CD4-positive, alpha-beta T cell treated with Interferon gamma for 1 hour (primary cell): Measurements from ENCODE around the gene RPS6KL1.

ENCODE experiments used
- DNase-seq: peaks from one replicate; pipeline ENCODE4 v3.0.0-alpha.2; 2020

The RPS6KL1 gene

DNA sequence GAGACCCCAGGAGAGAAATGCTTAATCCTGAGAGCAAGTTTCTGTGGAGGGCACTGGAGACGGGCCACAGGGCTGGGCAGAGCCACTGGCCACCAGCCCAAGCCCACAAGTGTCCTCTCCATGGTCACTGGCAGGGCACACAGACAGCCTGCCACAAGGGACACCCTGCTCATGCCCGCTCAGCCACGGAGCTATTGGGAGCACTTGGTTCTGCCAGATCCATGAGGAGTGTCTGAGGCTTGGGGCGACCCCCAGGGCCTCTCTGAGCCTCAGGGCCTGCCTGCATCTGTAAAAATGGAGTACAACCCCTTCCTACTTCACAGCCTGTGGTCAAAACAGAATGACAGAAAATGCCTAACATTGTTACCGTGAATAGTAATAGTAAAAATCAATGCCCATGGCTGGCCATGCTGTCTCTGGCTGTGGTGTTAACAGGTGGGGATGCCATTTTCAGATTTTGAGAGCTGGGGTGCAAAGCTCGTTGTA lies 29.2 kb upstream of the RPS6KL1 start:
- no peak for DNase-seq

GRCh38 chr14:74951443-74952179 lies 28.6 kb upstream of the RPS6KL1 start:
- DNase-seq, result no peak

- no peak for DNase-seq
Observed at GRCh38 chr14:74950795-74951442, 27.9 kb upstream of the RPS6KL1 start.

DNA sequence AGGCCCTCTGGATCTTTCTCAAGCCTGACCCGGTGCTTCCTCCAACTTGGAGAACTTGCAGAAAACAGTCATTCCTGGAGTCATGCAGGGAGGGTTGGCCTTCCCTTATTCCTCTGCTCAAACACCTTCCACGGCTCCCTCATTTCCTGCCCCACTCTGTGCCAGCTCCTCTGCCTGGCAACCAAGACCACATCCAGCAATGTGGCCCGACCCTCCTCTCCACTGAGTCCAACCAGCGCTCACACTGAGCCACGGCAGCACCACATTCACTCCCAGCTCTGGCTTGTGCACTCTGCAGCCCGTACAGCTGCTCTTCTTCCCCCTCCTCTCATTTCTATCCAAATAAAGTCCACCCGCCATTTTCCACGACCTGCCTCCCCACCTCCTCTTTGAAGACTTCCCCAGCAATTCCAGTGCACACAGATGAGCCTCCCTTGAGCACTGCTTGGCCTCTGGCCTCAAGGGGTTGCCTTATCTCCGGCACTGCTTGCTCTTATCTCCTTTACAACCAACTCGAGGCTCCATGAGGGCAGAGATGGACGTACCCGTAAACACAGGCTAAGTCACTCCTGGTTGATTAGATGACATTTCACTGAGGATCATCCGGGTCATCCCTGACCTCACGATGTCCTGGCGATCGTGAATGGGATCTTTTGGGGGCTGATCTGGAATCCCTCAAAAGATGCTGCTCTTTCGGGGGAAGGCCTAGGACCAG lies 27.0 kb upstream of the RPS6KL1 start:
- DNase-seq, result no peak

GRCh38 chr14:74949191-74949601 lies 26.1 kb upstream of the RPS6KL1 start:
- DNase-seq, result no peak

DNA sequence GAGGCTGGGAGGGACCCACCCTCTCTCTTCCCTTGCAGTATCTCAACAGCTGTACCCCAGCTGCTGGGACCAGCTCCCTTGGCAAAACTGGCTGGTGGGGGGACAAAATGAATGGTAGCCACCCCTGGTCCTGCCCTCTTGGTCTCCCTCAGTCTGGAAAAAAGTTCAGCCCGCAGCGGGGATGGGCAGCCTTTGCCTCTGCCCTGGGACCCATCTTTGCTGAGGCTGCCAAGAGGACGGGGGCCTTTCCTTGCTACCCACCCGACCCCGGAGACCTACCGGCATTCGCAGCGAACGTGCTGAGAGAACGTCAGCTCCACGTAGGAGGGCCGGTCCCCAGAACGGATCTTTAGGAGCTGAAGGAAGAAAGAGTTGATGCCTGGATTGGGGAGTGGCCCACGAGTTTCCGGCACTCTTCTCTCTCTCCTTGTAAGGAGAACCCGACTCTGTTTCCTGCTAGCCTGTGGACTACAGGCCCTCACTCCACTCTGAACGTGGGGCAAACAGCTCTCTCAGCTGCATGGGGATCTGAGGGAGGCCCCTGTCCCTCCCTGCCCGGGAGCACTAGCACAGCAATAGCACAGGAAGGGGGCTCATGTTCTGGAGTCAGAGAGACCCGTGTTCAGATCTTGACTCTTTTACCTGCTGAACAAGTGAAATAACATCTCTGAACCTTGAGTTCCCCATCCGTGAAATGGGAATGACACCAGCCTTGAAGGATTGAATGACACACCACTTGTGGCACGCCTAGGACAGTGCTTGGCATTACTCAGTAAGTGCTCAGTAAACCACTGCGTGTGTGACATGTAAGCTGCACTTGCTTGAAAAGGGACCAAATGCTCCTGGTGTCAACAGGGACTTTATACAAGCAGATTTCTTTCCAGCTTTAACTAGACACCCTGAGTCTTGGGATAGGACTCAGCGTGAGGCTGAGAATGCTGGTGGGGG lies 25.4 kb upstream of the RPS6KL1 start:
- no peak for DNase-seq

DNA sequence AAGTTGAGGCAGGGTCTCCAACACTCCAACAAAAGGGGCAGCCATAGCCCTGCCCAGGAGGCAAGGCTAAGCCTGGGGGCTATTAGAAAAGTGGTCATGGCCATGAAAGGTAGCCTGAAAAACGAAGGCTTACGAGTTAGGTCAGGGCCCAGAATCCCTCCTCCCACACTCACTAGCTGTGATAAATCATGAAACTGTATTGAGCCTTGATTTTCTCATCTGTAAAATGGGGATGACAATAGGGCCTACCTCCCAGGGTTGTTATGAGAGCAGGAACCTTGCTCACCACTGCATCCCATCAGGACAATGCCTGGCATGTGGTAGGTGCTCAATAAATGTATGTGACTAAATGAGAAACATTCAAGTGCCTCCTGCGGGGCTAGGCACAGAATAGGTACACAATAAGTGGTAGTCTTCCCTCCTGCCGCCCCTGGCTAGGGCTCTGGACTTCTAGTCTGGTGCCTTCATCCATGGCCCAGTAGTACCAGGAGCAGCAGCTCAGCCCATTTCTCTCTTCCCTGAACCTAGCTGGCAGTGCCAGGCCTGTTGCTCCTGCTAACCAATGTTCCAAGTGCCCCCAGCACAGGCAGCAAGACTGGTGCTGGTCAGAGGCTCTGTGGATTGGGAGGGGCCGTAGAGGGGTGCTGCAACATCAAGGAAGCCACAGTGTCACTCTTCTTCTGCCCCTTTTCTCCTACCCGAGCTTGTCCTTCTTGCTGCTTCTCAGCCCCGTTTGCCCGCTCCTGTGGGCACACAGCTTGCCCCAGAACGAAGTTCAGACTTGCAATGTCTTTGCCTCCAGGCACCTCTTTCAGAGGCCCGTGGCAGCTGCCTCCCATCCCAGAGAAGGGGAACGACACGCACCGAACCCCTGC lies 24.5 kb upstream of the RPS6KL1 start:
- no peak for DNase-seq

DNA sequence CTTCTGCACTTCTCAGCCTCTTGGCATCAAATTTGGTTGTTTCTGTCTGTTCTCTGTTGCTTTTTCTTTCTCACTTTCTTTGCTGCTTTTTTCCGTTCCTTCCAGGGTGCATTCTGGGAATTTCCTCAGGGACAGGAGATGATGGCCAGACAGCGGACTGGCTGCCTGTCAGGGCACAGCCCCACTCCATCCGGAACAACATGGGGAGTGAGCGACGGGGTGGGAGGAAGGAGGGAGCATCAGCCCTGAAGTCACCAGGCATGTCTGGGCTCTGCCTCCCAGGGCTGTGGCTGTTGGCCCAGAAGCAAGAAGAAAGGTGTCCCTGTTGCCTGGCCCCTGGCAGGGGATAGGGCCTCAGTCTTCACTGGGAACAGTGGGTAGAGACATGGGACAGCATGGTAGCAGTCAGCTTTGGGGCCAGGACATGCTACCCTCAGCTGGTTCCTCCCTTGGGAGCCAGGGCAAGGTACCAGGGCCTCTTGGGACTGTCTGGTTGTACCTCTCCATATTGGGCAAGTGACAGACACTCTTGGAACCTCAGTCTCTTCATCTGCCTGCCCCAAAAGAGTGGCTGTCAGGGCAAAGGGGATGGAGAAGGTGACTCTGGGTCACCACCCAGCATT lies 23.7 kb upstream of the RPS6KL1 start:
- no peak for DNase-seq

DNA sequence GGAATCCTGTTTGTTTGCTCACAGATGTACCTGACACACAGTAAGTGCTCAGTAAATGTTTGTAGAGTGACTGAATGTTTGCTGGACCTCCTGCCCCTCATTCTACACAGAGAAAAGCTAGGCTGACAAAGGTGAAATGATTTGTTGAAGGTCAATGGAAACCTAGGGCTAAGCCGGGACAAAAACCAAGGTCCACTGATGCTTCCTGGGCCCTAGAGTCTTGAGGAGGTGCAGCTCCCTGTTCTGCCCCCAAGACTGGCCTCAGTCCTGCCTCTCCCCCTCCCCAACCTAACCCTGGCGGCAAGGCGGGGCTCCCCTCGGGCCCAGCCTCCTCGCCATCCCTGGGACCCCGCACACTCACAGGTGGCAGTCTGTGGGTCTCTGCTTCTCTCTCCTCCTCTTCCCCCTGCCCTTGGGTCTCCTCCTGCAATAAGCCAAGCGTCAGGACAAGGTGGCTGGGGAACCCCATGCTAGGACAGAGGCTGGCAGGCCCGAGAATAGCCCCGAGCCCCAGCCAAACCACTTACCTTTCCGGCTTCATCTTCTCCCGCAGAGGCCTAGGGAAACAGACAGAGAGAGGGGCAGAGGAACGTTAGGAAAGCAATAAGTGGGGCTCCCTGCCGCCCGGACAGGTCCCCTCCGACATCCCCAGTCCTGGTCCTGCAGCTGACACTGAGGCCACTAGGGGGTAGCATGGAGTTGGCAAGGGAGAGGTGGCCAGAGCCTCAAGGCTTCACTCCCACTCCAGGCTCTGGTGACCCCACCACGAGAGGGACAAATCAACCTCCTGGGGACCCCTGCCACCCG lies 23.0 kb upstream of the RPS6KL1 start:
- DNase-seq, result peak; percentile 66

DNA sequence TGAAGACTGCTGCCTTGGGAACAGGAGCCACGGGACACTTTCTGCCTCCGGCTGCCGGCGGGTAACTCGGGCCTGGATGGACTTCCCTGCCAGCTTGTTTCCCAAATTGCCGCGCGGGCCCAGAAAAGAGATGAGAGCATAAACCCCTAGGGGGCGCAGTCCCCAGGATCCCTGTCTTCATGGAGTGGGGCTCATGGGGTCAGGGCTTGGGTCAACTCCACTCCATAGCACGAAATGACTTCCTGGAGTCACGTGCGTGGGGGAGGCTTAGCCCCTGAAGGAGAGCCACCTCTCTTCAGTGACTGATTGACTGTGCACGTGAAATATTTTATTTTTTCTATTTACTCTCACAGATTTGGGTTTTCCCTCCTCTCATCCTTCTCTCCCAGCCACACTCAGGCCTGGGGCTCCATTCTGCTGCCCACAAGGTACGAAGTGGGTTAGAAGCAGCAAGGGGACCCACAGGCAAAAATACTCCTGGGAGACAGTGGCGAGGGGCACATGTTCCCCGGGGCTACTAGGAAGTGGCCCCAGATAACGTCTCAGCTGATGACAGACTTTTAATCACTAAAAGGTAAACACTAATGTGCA lies 22.3 kb upstream of the RPS6KL1 start:
- no peak for DNase-seq

GRCh38 chr14:74942608-74943007 lies 19.5 kb upstream of the RPS6KL1 start:
- peak; percentile 14 for DNase-seq

DNA sequence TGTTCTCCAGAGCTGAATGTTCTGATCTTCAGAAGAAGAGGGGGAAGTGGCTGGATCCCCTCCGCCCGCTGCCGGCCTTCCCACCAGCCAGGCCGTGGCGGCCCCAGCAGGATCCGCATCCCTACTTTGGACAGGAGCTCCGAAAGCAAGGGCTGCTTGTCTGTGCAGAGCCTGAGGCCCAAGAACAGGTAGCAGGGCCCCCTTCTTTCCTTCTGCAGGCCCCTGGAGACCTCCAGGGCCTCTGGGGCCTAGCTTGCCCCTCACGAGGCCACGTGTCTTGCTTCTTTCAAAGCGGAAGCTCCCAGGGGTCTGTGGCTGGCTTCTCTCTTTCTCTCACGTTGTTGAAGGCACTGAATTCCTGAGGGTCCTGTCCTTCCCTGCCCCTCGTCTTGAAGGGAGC lies 19.1 kb upstream of the RPS6KL1 start:
- no peak for DNase-seq

GRCh38 chr14:74941676-74942097 lies 18.6 kb upstream of the RPS6KL1 start:
- peak; percentile 75 for DNase-seq

DNA sequence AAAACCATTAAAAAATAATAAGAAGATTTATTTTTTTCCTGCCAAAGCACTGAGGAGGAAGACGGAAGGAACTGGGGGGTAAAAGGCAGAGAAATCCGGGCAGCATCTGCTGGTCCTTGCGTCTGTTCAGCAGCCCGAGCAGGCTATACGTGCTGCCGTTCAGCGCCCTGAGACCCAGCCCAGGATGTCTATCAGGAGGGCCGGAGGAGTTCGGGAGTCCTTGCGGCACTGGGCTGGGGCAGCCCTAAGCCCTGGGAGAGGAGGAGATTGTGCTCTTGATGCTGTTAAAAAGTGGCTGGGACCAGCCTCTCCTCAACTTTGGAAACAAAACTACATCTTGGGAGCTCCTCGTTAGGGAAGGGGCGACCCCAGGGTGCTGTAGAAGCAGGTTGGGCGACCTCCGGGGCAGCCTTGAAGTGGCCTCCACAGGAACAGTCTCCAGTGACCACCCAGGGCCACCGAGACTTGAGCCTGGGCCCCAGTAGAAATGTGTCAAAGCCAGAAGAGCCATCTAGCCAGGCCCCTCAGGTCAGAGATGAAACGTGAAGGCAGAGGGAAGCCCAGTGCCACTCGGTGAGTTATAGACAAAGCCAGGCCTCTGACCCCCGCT lies 18.0 kb upstream of the RPS6KL1 start:
- no peak for DNase-seq

DNA sequence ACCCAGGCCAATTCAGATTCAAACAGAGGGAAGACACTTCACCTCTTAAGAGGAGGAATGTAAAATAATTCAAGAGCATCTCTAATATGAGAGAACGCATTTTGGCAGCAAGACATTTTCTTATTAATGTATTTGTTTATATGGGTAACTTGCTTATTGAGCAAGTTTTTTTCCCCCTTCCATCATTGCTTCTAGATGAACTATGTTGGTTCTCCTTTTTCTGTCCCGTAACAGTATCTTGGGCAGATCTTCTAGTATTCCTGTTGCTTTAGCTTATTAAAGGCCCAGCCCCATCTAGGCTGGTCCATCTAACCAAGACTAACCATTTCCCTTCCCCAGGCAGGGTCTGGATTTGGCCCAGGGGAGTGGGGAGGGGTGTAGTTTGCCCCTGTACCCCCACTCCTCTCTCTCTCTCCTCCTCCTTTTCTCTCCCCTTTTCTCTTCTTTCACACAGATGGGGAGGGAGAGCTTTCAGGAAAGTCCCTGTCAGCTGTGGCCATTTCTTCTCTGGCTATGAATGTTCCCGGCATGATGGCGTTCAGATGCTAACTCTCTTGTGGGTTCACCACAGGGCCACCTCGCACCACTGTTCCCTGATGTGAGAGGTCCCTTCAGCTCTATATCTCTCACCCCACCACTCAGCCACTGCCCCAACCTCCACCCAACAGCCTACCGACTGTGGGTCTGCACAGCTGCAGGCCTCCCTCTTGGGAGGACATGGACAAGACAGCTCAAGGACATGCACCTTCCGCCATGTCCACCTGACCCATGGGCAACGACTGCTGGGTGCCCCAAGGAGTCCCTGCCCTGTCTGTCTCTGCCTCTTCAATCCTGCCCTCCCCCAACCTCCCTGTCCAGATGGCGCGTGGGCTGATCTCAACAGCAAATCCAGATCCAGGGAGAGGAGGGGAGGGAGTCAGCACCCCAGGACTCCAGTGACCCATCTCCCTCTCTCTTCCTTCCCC lies 15.8 kb upstream of the RPS6KL1 start:
- DNase-seq, result no peak

DNA sequence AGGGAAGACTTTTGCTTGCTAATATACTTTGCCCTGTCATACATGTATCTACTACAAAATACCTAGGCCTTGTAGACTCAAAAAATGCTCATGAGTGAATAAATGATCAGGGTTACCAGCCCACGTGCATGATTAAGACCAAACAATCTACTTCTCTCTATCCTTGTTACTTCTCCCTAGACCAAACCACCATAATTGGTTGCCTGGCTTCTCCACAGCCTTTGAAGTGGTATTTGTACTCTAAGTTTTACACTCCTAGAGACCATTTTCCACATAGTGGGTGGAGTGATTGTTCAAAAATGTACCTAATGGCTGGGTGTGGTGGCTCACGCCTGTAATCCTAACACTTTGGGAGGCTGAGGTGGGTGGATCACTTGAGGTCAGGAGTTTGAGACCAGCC lies 14.1 kb upstream of the RPS6KL1 start:
- DNase-seq, result no peak

- DNase-seq, result no peak
Observed at GRCh38 chr14:74936731-74937130, 13.7 kb upstream of the RPS6KL1 start.

DNA sequence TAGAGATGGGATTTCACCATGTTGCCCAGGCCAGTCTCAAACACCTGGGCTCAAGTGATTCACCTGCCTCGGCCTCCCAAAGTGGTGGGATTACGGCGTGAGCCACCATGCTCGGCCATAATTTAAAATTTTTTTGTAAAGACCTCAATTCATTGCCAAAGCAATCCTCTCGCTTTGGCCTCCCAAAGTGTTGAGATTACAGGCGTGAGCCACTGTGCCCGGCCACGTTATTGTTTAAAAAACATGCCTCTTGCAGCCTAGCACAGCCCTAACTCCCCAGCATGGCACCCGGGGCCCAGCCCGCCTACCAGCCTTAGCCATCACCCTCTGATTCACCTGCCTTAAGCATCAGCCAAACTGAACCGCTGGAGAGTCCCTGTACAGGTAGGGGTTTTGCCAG lies 13.1 kb upstream of the RPS6KL1 start:
- no peak for DNase-seq
